Measurements from ENCODE around the gene SMIM11.
"Not testable (repeated sequence)": the region's sequence is repeated elsewhere in the genome, so short reads cannot be mapped to it uniquely, and the experiment has no call there.

Gene SMIM11

GRCh38 chr21:34372321-34372720 is 3.0 kb upstream of the SMIM11 start:
- Histone ChIP-seq H3K4me3 (ENCODE audit: low read length) (no peak overlapping the region), H3K27me3 (ENCODE audit: insufficient read depth, low read length) (no peaks in the 10 kb centered on the region), H3K36me3 (ENCODE audit: insufficient read depth, low read length) (no peaks in the 10 kb centered on the region), H3K27ac (ENCODE audit: low read depth, low read length) (no peak overlapping the region), H3K4me1 (ENCODE audit: insufficient read depth, low read length) (peaks cover 11% of the 10 kb centered on the region), H3K9ac (ENCODE audit: low read depth, low read length) (no peak overlapping the region), H3K9me3 (ENCODE audit: insufficient read depth, low read depth, low read length) (no peaks in the 10 kb centered on the region)
- WGBS: 79% methylated on average over 5 of the region's 5 CpGs

GRCh38 chr21:34374462-34374861 is 845 bp upstream of the SMIM11 start:
- no CpG with 5 or more reads among the region's 8 CpGs for WGBS
- H3K36me3 ChIP-seq (ENCODE audit: insufficient read depth, low read length); H3K9me3 ChIP-seq (ENCODE audit: insufficient read depth, low read depth, low read length); H3K27ac ChIP-seq (ENCODE audit: low read depth, low read length); H3K9ac ChIP-seq (ENCODE audit: low read depth, low read length); H3K4me1 ChIP-seq (ENCODE audit: insufficient read depth, low read length); H3K4me3 ChIP-seq (ENCODE audit: low read length); H3K27me3 ChIP-seq (ENCODE audit: insufficient read depth, low read length): not testable (repeated sequence)

GRCh38 chr21:34375619-34375972 is 289 bp downstream of the SMIM11 start:
- not testable (repeated sequence) for H3K4me3 ChIP-seq (ENCODE audit: low read length); H3K36me3 ChIP-seq (ENCODE audit: insufficient read depth, low read length); H3K9ac ChIP-seq (ENCODE audit: low read depth, low read length); H3K27ac ChIP-seq (ENCODE audit: low read depth, low read length); H3K4me1 ChIP-seq (ENCODE audit: insufficient read depth, low read length); H3K27me3 ChIP-seq (ENCODE audit: insufficient read depth, low read length); H3K9me3 ChIP-seq (ENCODE audit: insufficient read depth, low read depth, low read length)
- WGBS: no CpG with 5 or more reads among the region's 33 CpGs

- H3K9ac ChIP-seq (ENCODE audit: low read depth, low read length); H3K4me3 ChIP-seq (ENCODE audit: low read length): not testable (repeated sequence)
- WGBS: no CpG with 5 or more reads among the region's 2 CpGs
Observed at GRCh38 chr21:34383138-34383537, 7.8 kb downstream of the SMIM11 start.

GRCh38 chr21:34383724-34384415 is 8.6 kb downstream of the SMIM11 start:
- H3K36me3 ChIP-seq (ENCODE audit: insufficient read depth, low read length); H3K4me3 ChIP-seq (ENCODE audit: low read length); H3K27ac ChIP-seq (ENCODE audit: low read depth, low read length); H3K9me3 ChIP-seq (ENCODE audit: insufficient read depth, low read depth, low read length); H3K27me3 ChIP-seq (ENCODE audit: insufficient read depth, low read length); H3K4me1 ChIP-seq (ENCODE audit: insufficient read depth, low read length); H3K9ac ChIP-seq (ENCODE audit: low read depth, low read length): not testable (repeated sequence)
- no CpG with 5 or more reads among the region's 14 CpGs for WGBS

More at GRCh38 chr21:34383138-34383537, 7.8 kb downstream of the SMIM11 start:
- not testable (repeated sequence) for H3K27ac ChIP-seq (ENCODE audit: low read depth, low read length); H3K36me3 ChIP-seq (ENCODE audit: insufficient read depth, low read length); H3K9me3 ChIP-seq (ENCODE audit: insufficient read depth, low read depth, low read length); H3K27me3 ChIP-seq (ENCODE audit: insufficient read depth, low read length); H3K4me1 ChIP-seq (ENCODE audit: insufficient read depth, low read length)

GRCh38 chr21:34400522-34400921 is 25.2 kb downstream of the SMIM11 start:
- H3K36me3 ChIP-seq (ENCODE audit: insufficient read depth, low read length); H3K9me3 ChIP-seq (ENCODE audit: insufficient read depth, low read depth, low read length); H3K4me3 ChIP-seq (ENCODE audit: low read length); H3K27ac ChIP-seq (ENCODE audit: low read depth, low read length); H3K27me3 ChIP-seq (ENCODE audit: insufficient read depth, low read length); H3K9ac ChIP-seq (ENCODE audit: low read depth, low read length); H3K4me1 ChIP-seq (ENCODE audit: insufficient read depth, low read length): not testable (repeated sequence)
- WGBS: no CpG with 5 or more reads among the region's 5 CpGs

GRCh38 chr21:34404742-34405141 is 29.4 kb downstream of the SMIM11 start:
- not testable (repeated sequence) for H3K27me3 ChIP-seq (ENCODE audit: insufficient read depth, low read length); H3K9ac ChIP-seq (ENCODE audit: low read depth, low read length); H3K9me3 ChIP-seq (ENCODE audit: insufficient read depth, low read depth, low read length); H3K4me1 ChIP-seq (ENCODE audit: insufficient read depth, low read length); H3K4me3 ChIP-seq (ENCODE audit: low read length); H3K27ac ChIP-seq (ENCODE audit: low read depth, low read length); H3K36me3 ChIP-seq (ENCODE audit: insufficient read depth, low read length)
- no CpG with 5 or more reads among the region's 5 CpGs for WGBS

- H3K4me1 ChIP-seq (ENCODE audit: insufficient read depth, low read length); H3K9me3 ChIP-seq (ENCODE audit: insufficient read depth, low read depth, low read length); H3K27ac ChIP-seq (ENCODE audit: low read depth, low read length); H3K27me3 ChIP-seq (ENCODE audit: insufficient read depth, low read length); H3K36me3 ChIP-seq (ENCODE audit: insufficient read depth, low read length); H3K9ac ChIP-seq (ENCODE audit: low read depth, low read length); H3K4me3 ChIP-seq (ENCODE audit: low read length): not testable (repeated sequence)
- WGBS: no CpG with 5 or more reads among the region's 2 CpGs
Observed at GRCh38 chr21:34405686-34406085, 30.4 kb downstream of the SMIM11 start.

GRCh38 chr21:34406102-34406501 is 30.8 kb downstream of the SMIM11 start:
- H3K9ac ChIP-seq (ENCODE audit: low read depth, low read length); H3K36me3 ChIP-seq (ENCODE audit: insufficient read depth, low read length); H3K9me3 ChIP-seq (ENCODE audit: insufficient read depth, low read depth, low read length); H3K27ac ChIP-seq (ENCODE audit: low read depth, low read length); H3K4me1 ChIP-seq (ENCODE audit: insufficient read depth, low read length); H3K4me3 ChIP-seq (ENCODE audit: low read length); H3K27me3 ChIP-seq (ENCODE audit: insufficient read depth, low read length): not testable (repeated sequence)
- no CpG with 5 or more reads among the region's 6 CpGs for WGBS

GRCh38 chr21:34406676-34407075 is 31.4 kb downstream of the SMIM11 start:
- H3K9me3 ChIP-seq (ENCODE audit: insufficient read depth, low read depth, low read length); H3K27me3 ChIP-seq (ENCODE audit: insufficient read depth, low read length); H3K9ac ChIP-seq (ENCODE audit: low read depth, low read length); H3K36me3 ChIP-seq (ENCODE audit: insufficient read depth, low read length); H3K4me1 ChIP-seq (ENCODE audit: insufficient read depth, low read length); H3K4me3 ChIP-seq (ENCODE audit: low read length); H3K27ac ChIP-seq (ENCODE audit: low read depth, low read length): not testable (repeated sequence)
- no CpG with 5 or more reads among the region's 2 CpGs for WGBS

GRCh38 chr21:34407294-34407693 is 32.0 kb downstream of the SMIM11 start:
- H3K4me1 ChIP-seq (ENCODE audit: insufficient read depth, low read length); H3K27me3 ChIP-seq (ENCODE audit: insufficient read depth, low read length): not testable (repeated sequence)
- no CpG with 5 or more reads among the region's 9 CpGs for WGBS

GRCh38 chr21:34417448-34418077 is 42.3 kb downstream of the SMIM11 start:
- not testable (repeated sequence) for H3K27ac ChIP-seq (ENCODE audit: low read depth, low read length); H3K36me3 ChIP-seq (ENCODE audit: insufficient read depth, low read length); H3K27me3 ChIP-seq (ENCODE audit: insufficient read depth, low read length); H3K9me3 ChIP-seq (ENCODE audit: insufficient read depth, low read depth, low read length); H3K4me1 ChIP-seq (ENCODE audit: insufficient read depth, low read length); H3K9ac ChIP-seq (ENCODE audit: low read depth, low read length); H3K4me3 ChIP-seq (ENCODE audit: low read length)
- WGBS: no CpG with 5 or more reads among the region's 5 CpGs

More at GRCh38 chr21:34407294-34407693, 32.0 kb downstream of the SMIM11 start:
- not testable (repeated sequence) for H3K4me3 ChIP-seq (ENCODE audit: low read length); H3K36me3 ChIP-seq (ENCODE audit: insufficient read depth, low read length); H3K9me3 ChIP-seq (ENCODE audit: insufficient read depth, low read depth, low read length); H3K27ac ChIP-seq (ENCODE audit: low read depth, low read length); H3K9ac ChIP-seq (ENCODE audit: low read depth, low read length)

Measured in HUES64 (cell line).